ENCODE data around the gene BORCS5. TPM values are rescaled to one million over a fixed set of nuclear protein-coding genes. Genes with fewer than 3 reads are reported as not detected.
"Not testable (repeated sequence)": the region's sequence is repeated elsewhere in the genome, so short reads cannot be mapped to it uniquely, and the experiment has no call there.

BORCS5 gene
- polyA plus RNA-seq, 1 experiment: 13.6 TPM

- POLR2A ChIA-PET: no interaction called here
- DNase-seq (ENCODE audit: low read depth, low spot score): no peak
- H3K27me3 ChIP-seq (ENCODE audit: control insufficient read depth, insufficient read depth, low read length): peaks cover 2% of the 10 kb centered on the region
- no peak overlapping the region for H3K4me3 ChIP-seq (ENCODE audit: low read depth, low read length)
- no peak overlapping the region for H3K27ac ChIP-seq (ENCODE audit: low read depth, low read length)
- H3K9me3 ChIP-seq (ENCODE audit: control insufficient read depth, insufficient read depth, low read length): no peaks in the 10 kb centered on the region; the same call in 1 of the 2 replicates
- no peak for TF ChIP-seq CTCF (IDR thresholded peaks at IDR 0.05; ENCODE audit: low read depth, low read length)
- CTCF ChIA-PET: interaction anchor here (0.7 to 1.2 kb wide), 2 partner anchors 11 to 317 kb away, joined by 3 to 5 read pairs; no protein-coding TSS in a partner anchor
Measured at GRCh38 chr12:12338527-12339168, 18.2 kb upstream of the BORCS5 start.

GRCh38 chr12:12349711-12350665 lies 6.9 kb upstream of the BORCS5 start, which contains the start of gene MANSC1:
MANSC1 (minus strand) TSS chr12:12350242; CDS start chr12:12343314, 6,928 bp downstream.
- no peak for DNase-seq (ENCODE audit: low read depth, low spot score)
- H3K27ac ChIP-seq (ENCODE audit: low read depth, low read length): no peak within 1 kb of the TSS
- H3K4me3 ChIP-seq (ENCODE audit: low read depth, low read length): peak within 1 kb of the TSS; percentile 66
- TF ChIP-seq CTCF (IDR thresholded peaks at IDR 0.05; ENCODE audit: low read depth, low read length): peak; percentile 35; the same call in 1 of the 2 replicates
- H3K9me3 ChIP-seq (ENCODE audit: control insufficient read depth, insufficient read depth, low read length): peaks cover 3% of the 10 kb centered on the region; the same call in 1 of the 2 replicates
- ChIA-PET POLR2A (interaction anchor here (0.6 to 1.2 kb wide), 2 partner anchors 17 to 214 kb away, joined by 3 to 7 read pairs; no protein-coding TSS in a partner anchor), CTCF (interaction anchor here (0.7 to 3.4 kb wide), 8 partner anchors 9 to 77 kb away, joined by 3 to 8 read pairs (median 4); no protein-coding TSS in a partner anchor)
- no peaks in the 10 kb centered on the region for H3K27me3 ChIP-seq (ENCODE audit: control insufficient read depth, insufficient read depth, low read length)

GRCh38 chr12:12350868-12351463 lies 5.9 kb upstream of the BORCS5 start:
- TF ChIP-seq CTCF (IDR thresholded peaks at IDR 0.05; ENCODE audit: low read depth, low read length): no peak
- Histone ChIP-seq H3K4me3 (ENCODE audit: low read depth, low read length) (no peak overlapping the region), H3K27ac (ENCODE audit: low read depth, low read length) (no peak overlapping the region), H3K27me3 (ENCODE audit: control insufficient read depth, insufficient read depth, low read length) (no peaks in the 10 kb centered on the region), H3K9me3 (ENCODE audit: control insufficient read depth, insufficient read depth, low read length) (peaks cover 1% of the 10 kb centered on the region; the same call in 1 of the 2 replicates)
- ChIA-PET CTCF (interaction anchor here (1.1 to 3.4 kb wide), 3 partner anchors 16 to 78 kb away, joined by 3 to 8 read pairs (median 6); no protein-coding TSS in a partner anchor), POLR2A (no interaction called here)
- DNase-seq (ENCODE audit: low read depth, low spot score): no peak

GRCh38 chr12:12351468-12352185 lies 5.3 kb upstream of the BORCS5 start:
- POLR2A ChIA-PET; H3K4me3 ChIP-seq (ENCODE audit: low read depth, low read length); H3K9me3 ChIP-seq (ENCODE audit: control insufficient read depth, insufficient read depth, low read length); H3K27me3 ChIP-seq (ENCODE audit: control insufficient read depth, insufficient read depth, low read length); DNase-seq (ENCODE audit: low read depth, low spot score); H3K27ac ChIP-seq (ENCODE audit: low read depth, low read length): not testable (repeated sequence)
- CTCF ChIA-PET: interaction anchor here (1.9 to 3.4 kb wide), 2 partner anchors 17 to 24 kb away, joined by 6 to 8 read pairs; no protein-coding TSS in a partner anchor

- ChIA-PET CTCF (no interaction called here), POLR2A (no interaction called here)
- no peak for TF ChIP-seq CTCF (IDR thresholded peaks at IDR 0.05; ENCODE audit: low read depth, low read length)
- Histone ChIP-seq H3K27ac (ENCODE audit: low read depth, low read length) (no peak overlapping the region), H3K4me3 (ENCODE audit: low read depth, low read length) (no peak overlapping the region), H3K27me3 (ENCODE audit: control insufficient read depth, insufficient read depth, low read length) (no peaks in the 10 kb centered on the region), H3K9me3 (ENCODE audit: control insufficient read depth, insufficient read depth, low read length) (no peaks in the 10 kb centered on the region; the same call in 1 of the 2 replicates)
- DNase-seq (ENCODE audit: low read depth, low spot score): no peak
Measured at GRCh38 chr12:12353276-12353675, 3.6 kb upstream of the BORCS5 start.
